GM11168 (cell line): Measurements from ENCODE around the gene POLR3H.

Experiments
- in situ Hi-C: fragments of 300-500 bp; cut with MboI; formaldehyde crosslinking; loops from one replicate; pipeline ENCODE4 v1.12.0; 2022; ENCODE audit warnings: low sequenced_read_pairs; ENCODE audit not compliant: unreplicated experiment

The POLR3H gene

DNA sequence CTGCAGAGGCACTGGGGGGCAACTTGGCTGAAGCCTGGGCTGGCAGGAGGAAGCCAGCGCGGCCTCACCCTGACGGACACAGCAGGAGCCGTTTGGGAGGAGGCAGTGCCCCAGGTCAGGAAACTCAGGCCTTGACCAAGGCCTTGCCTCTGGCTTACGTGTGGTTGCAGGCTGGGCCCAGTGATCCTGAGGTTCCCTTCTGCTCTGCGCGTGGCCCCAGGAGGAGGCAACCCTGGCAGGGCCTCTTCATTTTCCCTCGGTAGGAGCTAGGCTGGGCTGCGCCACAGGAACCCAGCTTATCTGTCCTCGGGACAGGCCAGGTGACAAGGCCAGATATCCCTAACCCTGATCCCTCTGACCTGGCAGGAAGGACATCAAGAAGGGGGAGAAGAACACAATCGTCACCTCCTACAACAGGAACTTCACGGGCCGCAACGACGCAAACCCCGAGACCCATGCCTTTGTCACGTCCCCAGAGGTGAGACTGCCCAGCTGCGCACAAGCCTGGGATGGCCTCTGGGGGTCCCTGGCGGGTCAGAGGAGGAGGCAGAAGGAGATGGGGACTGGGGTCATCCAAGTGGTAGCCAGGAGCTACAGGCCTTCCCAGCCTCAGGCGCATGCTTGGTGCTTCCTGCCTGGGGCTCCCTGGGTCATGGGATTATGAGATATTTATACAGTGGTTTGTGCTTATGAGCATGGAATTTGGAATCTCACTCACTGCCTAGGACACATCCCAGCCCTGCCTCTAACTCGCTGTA is 20.6 kb downstream of the POLR3H start:
- in situ Hi-C loops = no loop called here

DNA sequence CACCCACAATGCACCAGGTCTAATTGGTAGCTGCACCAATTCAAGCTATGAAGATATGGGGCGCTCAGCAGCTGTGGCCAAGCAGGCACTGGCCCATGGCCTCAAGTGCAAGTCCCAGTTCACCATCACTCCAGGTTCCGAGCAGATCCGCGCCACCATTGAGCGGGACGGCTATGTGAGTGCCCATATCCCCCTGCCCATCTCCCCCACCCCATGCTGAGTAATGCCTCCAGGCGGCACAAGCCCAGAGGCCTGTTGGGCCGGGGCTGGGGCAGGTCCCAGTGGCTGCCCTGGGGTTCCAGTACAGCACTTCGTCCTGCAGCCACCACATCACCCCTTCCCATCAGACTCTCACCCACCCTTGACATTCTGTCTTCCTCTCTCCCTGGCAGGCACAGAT is 21.5 kb downstream of the POLR3H start:
- in situ Hi-C loops = no loop called here

DNA sequence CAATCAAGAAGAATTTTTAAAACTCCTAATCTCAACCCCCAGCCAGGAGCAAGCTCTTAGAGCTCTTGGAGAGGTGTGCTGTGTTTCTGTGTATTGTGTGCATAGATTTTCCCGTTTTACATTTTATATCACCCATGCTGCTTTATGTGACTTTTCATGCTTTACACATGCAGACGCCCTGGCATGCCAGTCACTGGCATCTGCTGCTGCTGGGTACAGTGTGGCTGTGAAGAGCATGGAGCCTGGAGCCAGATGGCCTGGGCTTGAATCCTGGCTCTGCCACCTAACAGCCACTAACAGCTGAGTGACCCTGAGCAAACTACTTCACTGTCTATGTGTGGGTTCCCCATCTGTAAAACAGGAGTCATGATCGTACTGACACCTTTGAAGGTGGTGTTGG is 23.1 kb downstream of the POLR3H start:
- in situ Hi-C loops = no loop called here

DNA sequence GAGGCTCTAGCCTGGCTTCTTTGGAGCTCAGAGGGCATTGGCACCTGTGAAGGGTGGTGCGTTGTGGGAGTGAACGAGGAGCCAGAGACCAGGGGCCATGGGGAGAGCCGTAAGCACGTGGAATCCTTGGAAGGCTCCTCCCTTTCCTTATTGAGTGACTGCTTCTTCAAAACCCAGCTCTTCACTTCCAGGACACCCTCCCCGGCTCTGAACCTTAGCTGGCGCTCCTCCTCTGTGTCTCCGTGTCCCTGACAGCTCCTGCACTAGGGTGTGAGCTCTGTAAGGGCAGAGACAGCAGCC is 26.3 kb downstream of the POLR3H start:
- in situ Hi-C loops = loop anchor here (5.0 kb wide), 1 partner anchor 116 kb away; no protein-coding TSS in a partner anchor

DNA sequence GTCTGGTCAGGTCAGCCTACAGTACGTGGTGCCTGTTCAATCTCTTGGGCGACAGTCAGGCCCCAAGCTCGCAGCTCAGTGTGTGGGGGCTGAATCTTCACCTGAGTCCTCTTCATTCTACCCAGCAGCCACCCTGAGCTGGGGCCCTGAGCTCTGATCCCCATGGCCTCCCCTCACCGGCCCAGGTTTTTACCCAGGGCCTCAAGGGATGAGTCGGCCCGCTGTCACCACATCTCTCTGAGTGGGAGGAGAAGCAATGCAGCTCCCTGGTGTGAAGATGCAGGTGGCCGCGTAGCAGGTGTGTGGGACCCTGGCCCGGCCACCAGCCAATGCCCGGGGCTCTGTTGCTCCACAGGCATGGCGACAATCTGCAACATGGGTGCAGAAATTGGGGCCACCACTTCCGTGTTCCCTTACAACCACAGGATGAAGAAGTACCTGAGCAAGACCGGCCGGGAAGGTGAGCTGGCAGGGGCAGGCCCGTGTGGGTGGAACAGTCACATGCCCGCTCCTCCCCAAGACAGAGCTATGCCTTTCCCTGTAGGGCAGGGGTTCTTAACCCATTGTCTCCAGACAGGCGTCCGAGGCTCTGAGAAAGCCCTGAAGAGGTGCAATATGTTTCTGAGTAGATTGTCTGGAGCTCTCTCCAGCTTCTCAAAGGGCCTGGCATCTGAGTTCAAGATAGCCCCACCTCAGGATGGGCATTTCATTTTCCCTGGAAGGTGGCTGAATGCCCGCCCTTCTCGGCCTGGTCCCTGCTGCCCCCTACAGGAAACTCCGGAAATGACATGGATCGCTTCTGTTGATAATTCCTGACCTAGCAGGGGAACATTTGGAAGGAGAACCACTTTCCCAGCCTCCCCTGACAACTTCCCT is 26.9 kb downstream of the POLR3H start:
- in situ Hi-C loops = loop anchor here (5.0 kb wide), 1 partner anchor 115 kb away; no protein-coding TSS in a partner anchor

DNA sequence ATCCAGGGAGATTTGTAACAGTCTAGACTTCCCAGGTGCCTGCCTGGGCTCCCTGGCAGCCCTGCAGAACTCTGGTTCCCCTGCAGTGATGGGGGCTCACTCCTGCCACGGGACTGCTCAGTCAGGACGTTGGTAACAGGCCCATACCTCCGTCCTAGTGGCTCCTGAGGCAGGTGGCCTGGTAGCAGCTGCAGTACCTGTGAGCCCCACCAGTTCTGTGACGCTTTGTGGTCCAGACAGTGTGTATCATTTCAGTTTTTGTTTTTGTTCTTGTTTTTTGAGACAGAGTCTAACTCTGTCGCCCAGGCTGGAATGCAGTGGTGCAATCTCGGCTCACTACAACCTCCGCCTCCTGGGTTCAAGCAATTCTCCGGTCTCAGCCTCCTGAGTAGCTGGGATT is 27.8 kb downstream of the POLR3H start:
- in situ Hi-C loops = loop anchor here (5.0 kb wide), 1 partner anchor 114 kb away; no protein-coding TSS in a partner anchor

DNA sequence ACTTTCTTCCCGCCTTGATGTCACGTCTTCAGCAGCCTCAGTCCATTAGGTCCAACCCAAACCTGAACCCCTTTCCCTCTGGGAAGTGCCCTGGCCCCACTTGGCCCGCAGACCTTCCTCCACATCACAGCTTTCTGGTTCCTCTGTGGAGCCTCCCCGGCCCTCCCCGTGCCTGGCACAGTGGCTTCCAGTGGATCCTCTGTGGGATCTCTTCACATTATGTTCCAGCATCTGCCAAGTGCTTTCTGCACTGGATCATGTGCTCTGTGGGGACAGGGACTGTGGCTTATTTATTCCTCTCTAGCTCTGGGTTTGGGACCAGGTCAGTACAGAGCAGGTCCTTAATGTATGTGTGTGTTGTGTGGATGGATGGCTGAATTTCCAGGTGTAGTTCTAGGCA is 30.9 kb downstream of the POLR3H start:
- in situ Hi-C loops = no loop called here

DNA sequence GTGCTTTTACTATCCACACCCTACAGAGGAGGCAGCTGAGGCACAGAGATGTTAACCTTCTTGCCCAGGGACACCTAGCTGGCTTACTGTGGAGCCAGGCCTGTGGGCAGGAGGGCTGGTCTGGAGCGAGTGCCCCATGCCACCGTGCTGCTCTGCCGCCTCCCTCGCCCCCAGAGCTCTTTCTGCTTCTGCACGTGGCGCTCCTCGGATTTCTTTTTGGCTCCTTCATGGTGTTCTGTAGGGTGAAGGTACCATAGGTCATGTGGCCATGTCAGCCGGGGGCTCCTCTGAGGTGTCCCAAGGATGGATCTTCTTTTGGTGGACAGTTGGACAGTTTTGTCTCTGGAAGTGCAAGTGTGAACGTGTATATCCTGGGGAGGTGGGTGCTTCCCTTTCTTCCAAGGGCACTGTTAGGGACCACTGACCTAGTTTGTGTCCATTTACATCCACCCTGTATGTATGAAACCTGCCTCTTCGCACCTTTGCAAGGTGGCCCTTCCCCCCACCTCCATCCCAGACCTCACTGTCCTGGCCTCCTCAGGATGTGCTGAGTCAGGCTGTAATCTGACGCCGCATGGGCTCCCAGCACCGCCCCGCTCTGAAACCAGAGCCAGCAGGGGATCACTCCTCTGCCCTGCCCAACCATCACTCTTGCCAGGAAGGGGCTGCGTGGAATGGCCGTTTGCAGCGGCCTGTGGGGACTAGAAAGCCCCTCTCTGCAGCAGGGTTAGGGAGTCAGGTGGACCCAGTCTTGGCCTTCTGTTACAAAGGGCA is 31.7 kb downstream of the POLR3H start:
- in situ Hi-C loops = no loop called here

DNA sequence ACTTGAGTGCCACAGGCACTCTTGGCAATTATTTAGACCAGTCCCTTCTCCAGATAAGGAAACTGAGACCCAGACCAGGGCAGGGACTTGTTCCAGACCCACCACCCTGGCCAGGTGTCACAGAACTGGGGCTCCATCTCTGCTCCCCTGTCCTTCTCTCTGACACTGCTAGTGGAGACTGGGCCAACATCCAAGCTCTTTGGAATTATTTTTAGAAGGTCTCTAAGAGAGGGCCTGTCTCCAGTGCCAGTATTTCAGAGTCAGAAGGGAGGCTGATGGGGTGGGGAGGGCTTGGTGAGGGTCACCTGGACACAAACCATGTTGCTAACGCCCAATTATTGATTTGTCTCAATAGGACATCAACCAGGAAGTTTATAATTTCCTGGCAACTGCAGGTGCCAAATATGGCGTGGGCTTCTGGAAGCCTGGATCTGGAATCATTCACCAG is 32.7 kb downstream of the POLR3H start:
- in situ Hi-C loops = no loop called here

DNA sequence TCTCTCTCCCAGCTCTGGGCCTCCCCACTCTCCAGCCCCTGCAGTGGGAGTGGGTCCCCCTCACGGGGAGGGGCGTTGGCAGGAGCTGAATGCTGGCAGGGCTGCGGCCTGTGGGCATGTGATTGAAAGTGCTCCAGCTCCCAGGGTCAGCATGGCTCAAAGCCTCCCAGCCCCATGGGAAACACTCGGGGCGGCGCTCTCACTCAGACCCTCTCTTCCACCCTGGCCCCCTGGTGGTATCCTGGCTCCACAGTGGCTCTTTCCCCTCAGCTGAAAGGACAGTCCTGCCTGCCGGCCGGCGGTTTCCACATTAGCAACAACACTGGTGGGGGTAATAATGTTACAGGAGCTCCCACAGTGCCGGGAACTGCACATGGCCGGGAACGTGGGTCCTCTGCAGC is 35.5 kb downstream of the POLR3H start:
- in situ Hi-C loops = no loop called here

DNA sequence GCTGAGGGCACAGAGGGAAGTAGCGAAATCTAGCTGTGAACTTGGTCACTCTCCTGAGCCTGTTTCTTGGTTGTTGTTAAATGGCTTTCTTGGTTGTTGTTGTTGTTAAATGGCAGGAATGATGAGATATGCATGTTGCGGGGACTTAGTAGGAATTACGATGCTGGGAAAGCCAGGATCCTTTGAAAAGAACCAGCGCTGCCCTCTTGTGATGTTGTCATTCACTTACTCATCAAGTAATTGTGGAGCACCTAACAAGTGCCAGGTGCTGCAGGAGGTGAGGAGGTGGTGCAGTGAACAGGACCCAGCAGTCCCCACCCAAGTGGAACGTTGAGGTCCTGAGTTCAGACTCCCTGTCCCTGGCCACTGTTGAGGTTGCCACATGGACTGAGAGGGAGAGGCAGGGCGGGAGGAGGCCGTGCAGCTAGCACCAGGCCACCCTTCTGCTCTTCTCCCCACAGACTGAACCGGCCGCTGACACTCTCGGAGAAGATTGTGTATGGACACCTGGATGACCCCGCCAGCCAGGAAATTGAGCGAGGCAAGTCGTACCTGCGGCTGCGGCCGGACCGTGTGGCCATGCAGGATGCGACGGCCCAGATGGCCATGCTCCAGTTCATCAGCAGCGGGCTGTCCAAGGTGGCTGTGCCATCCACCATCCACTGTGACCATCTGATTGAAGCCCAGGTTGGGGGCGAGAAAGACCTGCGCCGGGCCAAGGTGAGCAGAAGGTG is 36.8 kb downstream of the POLR3H start:
- in situ Hi-C loops = no loop called here

DNA sequence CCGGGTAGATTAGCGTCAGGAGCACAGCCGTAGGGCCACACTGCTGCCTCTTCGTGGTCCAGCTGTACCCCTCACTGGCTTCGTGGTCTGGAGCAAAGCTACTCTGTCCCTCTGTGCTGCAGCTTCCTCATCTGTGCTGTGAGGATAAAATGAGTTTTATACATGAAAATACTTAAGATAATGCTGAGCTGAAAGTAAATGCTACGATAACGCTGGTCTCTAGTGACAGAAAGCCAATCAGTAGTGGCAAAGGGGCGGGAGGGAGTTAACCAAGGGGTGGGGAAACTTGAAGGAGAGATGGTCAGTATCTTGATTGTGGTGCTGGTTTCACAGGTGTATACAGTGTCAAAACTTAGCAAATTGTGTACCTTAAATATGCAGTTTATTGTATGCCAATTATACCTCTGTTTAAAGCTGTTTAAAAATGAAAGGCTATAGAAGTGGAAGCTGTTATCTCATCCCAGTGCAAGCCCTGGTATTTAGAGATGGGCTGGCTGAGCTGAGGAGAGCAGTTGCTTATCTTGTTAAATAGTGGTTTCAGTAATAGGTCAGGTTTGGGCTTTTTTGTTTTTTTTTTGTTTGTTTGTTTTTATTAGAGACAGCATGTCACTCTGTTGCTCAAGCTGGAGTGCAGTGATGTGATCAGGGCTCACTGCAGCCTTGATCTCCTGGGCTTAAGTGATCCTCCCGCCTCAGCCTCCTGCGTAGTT is 38.6 kb downstream of the POLR3H start:
- in situ Hi-C loops = no loop called here

DNA sequence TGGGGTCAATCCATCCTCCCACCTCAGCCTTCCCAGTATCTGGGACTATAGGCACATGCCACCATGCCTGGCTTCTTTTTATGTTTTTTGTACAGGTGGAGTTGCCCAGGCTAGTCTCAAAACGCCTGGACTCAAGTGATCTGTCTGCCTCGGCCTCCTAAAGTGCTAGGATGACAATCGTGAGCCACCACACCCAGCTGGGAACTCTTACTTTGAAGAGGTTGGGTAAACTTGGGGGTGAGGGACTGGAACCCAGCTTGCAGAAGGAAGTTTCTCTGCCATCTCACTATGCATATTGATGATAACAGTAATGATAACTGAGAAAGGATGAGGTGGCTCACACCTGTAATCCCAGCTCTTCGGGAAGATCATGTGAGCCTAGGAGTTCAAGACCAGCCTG is 39.5 kb downstream of the POLR3H start:
- in situ Hi-C loops = no loop called here

DNA sequence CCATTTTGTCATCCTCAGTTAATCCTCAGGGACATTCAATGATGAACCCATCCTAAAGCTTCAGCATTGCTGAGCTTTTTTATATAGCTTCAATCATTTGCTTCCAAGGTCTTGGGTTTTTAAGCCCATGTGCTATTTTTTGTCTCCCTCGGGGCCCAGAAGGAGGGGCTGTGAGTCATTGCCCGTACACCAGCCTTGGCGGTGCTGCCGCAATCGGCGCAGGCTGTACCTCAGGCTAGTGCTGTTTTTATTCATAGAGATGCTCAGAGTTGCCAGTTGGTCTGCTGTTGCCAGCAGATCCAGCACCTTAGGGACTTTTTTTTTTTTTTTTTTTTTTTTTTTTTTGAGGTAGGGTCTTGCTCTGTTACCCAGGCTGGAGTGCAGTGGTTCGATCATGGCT is 39.9 kb downstream of the POLR3H start:
- in situ Hi-C loops = no loop called here

DNA sequence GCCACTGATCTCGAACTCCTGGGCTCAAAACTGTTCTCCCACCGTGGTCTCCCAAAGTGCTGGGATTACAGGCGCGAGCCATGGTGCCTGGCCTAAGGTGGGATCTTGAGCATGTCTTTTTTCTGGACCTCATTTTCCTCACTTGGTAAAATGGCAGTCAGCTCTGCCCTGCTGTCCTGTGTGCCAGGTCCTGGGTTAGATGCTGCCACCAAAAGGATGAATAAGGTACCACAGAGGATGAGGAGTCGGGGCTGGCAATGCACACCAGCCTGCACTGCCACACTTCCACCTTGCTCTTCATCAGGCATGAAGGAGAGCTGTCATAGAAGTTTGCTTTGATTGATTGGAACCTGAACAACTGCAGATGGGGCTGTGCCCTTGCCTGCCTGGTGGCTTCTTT is 43.1 kb downstream of the POLR3H start:
- in situ Hi-C loops = no loop called here

DNA sequence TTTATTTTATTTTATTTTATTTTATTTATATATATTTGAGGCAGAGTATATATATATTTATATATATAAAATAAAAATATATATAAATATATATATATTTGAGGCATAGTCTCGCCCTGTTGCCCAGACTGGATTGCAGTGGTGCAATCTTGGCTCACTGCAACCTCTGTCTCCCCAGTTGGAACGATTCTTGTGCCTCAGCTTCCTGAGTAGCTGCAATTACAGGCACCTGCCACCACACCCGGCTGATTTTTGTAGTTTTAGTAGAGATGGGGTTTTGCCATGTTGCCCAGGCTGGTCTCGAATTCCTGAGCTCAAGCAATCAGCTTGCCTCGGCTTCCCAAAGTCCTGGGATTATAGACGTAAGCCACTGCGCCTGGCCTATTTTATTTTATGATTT is 44.0 kb downstream of the POLR3H start:
- in situ Hi-C loops = no loop called here

DNA sequence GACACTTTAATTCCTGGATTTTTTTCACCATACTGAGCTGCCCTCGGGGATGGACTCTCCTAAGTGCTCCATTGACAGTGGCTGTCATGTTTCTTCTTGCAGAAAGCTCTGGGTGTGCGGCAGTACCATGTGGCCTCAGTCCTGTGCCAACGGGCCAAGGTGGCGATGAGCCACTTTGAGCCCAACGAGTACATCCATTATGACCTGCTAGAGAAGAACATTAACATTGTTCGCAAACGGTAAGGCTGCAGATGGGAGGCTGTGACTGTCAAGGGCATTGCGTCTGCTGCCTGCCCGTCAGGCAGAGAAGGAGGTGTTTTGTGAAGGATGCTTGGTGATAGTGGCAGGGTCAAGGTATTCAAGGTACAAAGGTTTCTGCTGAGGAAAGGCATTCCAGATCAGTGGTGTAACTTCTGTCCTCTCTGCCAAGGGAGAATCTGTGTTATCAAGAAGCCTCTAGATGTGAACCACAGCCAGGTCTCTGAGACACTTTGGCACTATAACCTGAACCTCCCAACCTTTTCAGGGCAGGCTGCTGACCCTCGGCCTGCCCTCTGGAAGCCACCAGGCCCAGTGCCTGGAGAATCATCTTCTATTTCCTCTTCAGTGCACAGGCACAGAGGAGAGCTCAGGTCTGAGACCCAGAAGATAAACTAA is 44.5 kb downstream of the POLR3H start:
- in situ Hi-C loops = no loop called here

DNA sequence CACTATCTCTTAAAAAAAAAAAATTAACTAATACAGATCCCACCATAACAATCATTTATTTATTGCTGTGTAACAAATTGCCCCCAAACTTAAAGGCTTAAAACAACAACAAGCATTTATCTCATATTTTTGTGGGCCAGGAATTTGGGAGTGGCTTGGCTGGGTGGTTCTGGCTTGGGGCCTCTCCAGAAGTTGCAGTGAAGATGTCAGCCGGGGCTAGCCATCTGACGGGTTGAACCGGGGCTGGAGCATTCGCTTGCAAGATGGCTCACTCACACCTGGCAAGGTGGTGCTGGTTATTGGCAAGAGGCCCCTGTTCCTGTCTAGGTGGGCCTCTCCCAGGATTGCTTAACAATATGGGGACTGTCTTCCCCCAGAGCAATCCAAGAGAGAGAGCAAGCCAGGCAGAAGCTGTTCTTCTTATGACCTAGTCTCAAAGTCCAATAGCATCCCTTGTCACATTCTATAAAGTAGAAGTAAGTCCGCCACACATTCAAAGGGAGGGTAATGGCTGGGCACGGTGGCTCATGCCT is 45.9 kb downstream of the POLR3H start:
- in situ Hi-C loops = no loop called here
